ENCODE data around the gene COBLL1.
"Not testable (repeated sequence)": the region's sequence is repeated elsewhere in the genome, so short reads cannot be mapped to it uniquely, and the experiment has no call there.

Gene COBLL1

GRCh38 chr2:164717000-164717803 lies 124.4 kb downstream of the COBLL1 start:
- peak; percentile 33 for DNase-seq (ENCODE audit: low read depth)

DNA sequence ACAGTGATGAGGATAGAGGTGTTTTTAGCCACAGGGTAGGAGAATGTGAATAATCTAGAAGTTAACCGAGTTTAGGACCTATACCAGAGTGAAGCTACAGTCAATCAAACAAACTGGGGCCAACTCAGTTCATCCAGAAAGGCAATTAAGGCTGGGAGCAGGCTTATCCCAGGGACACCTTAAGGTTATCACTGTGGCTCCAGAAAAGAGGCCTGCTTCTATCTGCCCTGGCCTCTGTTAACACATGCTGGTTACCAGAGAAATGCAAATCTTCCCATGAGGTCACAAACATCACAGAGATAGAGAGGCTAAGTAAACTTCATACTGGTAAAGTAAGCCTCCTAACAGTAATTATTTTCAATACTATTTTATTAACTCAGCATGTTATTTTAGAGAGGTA lies 127.2 kb downstream of the COBLL1 start:
- DNase-seq (ENCODE audit: low read depth): no peak

DNA sequence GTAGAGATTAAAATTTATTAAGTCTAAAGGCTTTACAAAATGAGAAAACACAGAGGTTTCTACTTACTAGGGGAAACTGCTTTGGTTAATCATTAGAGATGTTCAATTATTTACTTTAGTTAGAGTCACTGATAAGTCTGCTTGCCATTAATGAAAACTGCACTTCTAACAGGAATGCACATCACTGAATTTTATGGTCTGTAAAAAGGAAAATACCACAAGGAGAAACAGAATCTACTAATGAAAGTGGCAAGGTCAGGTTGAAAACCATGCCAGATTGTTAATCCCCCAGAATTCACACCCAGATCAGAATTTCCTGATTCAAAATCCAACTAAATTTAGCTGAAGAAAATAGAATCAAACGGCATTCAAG lies 129.9 kb downstream of the COBLL1 start:
- no peak for DNase-seq (ENCODE audit: low read depth)

DNA sequence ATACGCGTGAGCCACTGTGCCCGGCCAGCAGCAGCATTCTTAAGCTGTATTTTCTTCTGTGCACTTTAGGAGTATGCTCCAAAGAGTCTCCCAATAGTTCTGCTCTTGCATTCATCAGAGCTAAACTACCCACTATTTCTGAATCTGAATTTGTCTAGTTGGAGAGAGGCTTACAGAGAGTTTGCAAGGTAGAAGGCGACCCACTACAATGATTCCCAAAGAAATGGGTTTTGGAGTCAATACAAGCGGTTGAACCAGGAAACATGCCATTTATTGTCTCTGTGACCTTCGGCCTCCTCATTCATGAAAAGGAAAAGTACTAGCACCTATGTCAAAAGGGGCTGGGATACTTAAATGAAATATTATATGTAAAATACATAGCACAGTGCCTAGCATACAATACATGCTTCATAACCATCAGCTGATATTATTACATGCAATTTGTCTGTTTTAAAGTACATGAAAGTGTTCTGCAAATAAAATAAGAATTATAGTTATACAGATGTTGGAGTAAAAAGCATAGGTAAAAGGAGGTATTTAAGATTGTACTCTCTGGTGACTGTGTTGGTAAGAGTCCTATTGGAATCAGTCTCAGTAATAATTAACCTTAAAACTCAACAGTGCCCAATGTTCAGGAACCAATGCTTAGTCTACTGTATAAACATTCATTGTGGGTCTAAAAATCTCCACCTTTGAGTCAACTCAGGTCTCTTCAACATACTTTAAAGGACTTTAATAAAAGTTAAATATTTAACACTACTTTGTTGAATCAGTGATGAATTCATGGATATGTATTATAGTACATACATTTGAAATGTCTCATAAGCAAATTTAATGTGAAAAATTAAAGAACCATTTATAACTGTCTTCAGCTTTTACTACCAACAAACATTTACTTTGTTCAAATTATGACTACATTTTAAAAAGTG lies 130.5 kb downstream of the COBLL1 start:
- DNase-seq (ENCODE audit: low read depth): no peak

DNA sequence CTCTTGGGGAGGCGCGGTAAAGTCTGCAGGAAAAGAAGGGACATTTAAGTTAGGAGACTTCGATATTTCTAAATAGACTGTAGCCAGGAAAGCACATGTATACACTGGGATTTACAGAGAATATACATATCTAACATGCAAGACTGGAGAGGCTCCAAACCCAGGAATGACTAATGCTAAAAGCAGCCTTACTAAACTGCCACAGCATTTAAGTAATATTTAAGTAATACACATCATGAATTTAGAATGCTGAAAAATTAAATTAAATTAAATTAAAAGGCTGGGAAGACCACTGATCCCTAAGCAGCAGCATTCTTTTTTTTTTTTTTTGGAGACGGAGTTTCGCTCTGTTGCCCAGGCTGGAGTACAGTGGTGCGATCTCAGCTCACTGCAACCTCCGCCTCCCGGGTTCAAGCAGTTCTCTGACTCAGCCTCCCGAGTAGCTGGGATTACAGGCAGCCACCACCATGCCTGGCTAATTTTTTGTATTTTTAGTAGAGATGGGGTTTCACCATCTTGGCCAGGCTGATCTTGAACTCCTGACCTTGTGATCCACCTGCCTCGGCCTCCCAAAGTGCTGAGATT lies 131.3 kb downstream of the COBLL1 start:
- DNase-seq (ENCODE audit: low read depth): not testable (repeated sequence)

GRCh38 chr2:164706522-164706921 lies 135.1 kb downstream of the COBLL1 start:
- DNase-seq (ENCODE audit: low read depth): peak; percentile 63

DNA sequence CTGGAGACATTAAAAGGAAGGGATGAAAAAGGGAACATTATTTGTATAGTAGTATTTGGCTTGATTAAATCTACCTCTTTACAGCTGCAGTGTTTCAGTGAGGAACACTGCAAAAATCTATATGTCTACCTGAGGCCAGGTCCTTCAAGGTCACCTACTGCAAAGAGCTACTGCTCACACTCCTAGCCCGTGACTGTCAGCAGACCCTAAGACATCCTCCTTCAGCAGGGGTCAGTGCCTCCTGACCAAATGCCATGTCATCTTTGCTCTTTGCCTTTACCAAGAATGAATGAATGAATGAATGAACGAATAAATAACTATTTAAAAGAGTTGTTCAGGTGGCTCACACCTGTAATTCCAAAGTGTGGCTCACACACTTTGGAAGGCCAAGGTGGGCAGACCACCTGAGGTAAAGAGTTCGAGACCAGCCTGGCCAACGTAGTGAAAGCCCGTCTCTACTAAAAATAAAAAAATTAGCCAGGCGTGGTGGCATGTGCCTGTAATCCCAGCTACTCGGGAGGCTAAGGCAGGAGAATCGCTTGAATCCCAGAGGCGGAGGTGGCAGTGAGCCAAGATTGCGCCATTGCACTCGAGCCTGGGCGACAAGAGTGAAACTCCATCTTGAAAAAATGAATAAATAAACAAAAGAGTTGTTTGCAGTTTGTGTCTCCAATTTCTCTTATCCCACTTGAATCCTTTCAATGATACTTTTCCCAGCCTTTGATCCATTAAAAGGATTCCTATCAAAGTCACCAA lies 136.0 kb downstream of the COBLL1 start:
- no peak for DNase-seq (ENCODE audit: low read depth)

GRCh38 chr2:164703915-164704706 lies 137.5 kb downstream of the COBLL1 start:
- no peak for DNase-seq (ENCODE audit: low read depth)

GRCh38 chr2:164701565-164701964 lies 140.1 kb downstream of the COBLL1 start:
- no peak for DNase-seq (ENCODE audit: low read depth)

- no peak for DNase-seq (ENCODE audit: low read depth)
Measured at GRCh38 chr2:164700390-164700789, 141.2 kb downstream of the COBLL1 start.

- no peak for DNase-seq (ENCODE audit: low read depth)
Measured at GRCh38 chr2:164697688-164698461, 143.7 kb downstream of the COBLL1 start.

- no peak for DNase-seq (ENCODE audit: low read depth)
Measured at GRCh38 chr2:164696634-164697033, 145.0 kb downstream of the COBLL1 start.

DNA sequence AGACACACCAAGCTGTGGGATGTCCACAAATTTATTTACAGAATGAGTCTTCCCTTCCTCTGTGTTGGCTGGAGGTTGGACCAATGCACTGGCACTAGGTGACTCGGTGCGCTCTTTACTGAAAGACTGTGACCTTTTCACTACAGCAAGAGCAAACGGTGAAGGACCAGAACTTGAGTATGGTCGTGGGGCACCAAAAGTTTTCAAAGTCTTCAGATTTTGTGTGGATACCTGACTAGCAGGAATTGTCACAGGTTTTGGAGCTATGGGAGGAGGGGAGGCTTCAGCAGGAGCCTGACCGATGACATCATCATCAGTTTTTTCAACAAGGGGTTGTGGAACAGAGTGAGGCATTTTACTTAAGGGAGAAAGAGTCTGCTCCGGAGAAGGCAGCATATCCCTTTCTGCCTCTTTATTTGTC lies 147.3 kb downstream of the COBLL1 start:
- no peak for DNase-seq (ENCODE audit: low read depth)

GRCh38 chr2:164693834-164694233 lies 147.8 kb downstream of the COBLL1 start:
- no peak for DNase-seq (ENCODE audit: low read depth)

- DNase-seq (ENCODE audit: low read depth): no peak
Measured at GRCh38 chr2:164693390-164693789, 148.2 kb downstream of the COBLL1 start.

- DNase-seq (ENCODE audit: low read depth): no peak
Measured at GRCh38 chr2:164692958-164693357, 148.7 kb downstream of the COBLL1 start.

- no peak for DNase-seq (ENCODE audit: low read depth)
Measured at GRCh38 chr2:164692114-164692513, 149.5 kb downstream of the COBLL1 start.

GRCh38 chr2:164691346-164691887 lies 150.2 kb downstream of the COBLL1 start:
- DNase-seq (ENCODE audit: low read depth): no peak

- DNase-seq (ENCODE audit: low read depth): no peak
Measured at GRCh38 chr2:164690361-164690760, 151.3 kb downstream of the COBLL1 start.

DNA sequence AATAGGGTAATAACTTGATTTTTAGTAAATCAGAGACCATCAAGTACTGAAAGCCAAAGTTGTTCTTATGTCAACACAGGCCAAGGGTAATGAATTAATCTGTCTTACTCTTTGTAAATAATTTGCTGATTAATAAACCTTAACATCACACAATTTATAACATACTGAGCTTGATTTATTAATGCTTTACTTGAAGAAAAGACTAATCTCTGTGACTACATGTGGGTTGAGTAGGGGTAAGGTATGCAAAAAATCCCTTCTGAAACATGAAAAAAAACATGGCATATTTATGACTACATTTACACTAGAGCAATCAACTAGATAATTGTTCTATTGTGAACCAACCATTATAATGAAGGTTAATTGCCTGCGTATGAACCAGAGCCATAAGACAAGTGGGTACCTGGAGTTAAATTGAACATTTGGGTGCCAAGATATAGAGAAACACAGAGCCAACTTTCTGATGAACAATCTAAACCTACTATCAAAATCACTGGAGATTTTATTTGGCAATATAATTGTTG lies 152.7 kb downstream of the COBLL1 start:
- DNase-seq (ENCODE audit: low read depth): no peak
